Gastroesophageal sphincter (tissue), 4 donors: Measurements from ENCODE around the gene PCGF2. TPM values are rescaled to one million over a fixed set of nuclear protein-coding genes. Genes with fewer than 3 reads are reported as not detected.

Experiments
- ATAC-seq: fragments of 150-250 bp; one replicate; pipeline ENCODE4 v1.9.1; 2016; ENCODE audit warnings: mild to moderate bottlenecking, moderate library complexity
- H3K27ac ChIP-seq, 4 donors: fragments of 200-600 bp; sonication (generic) in 3 of 4; 1 replicate in 3 of 4; 2 replicates in 1 of 4; pipeline ENCODE4 v1.5.1; 2016 to 2019
- H3K27me3 ChIP-seq: fragments of 200-600 bp; sonication (generic); one replicate; pipeline ENCODE4 v1.5.1; 2019
- H3K36me3 ChIP-seq, 2 donors: fragments of 200-600 bp; sonication (generic); one replicate each; pipeline ENCODE4 v1.5.1; 2019; ENCODE audit warnings: control low read depth in 1 of 2
- H3K4me1 ChIP-seq, 3 donors: fragments of 200-600 bp; sonication (generic); 1 replicate in 2 of 3; 2 replicates in 1 of 3; pipeline ENCODE4 v1.5.1; 2016 to 2019; ENCODE audit warnings: control low read depth in 2 of 3
- H3K4me3 ChIP-seq, 2 donors: fragments of 200-600 bp; sonication (generic); one replicate each; pipeline ENCODE4 v1.5.1; 2019; ENCODE audit warnings: mild to moderate bottlenecking in 1 of 2, moderate library complexity in 1 of 2
- H3K9me3 ChIP-seq, 3 donors: fragments of 200-600 bp; sonication (generic); one replicate each; pipeline ENCODE4 v1.5.1; 2017 to 2019; ENCODE audit warnings: control low read depth in 2 of 3
- CTCF ChIP-seq, 4 experiments: fragments of 200-600 bp in 2 of 4; fragments of 450-650 bp in 2 of 4; sonication (generic) in 1 of 4; IDR thresholded peaks; one replicate each; pipeline ENCODE4 v1.5.1; 2017 to 2019; ENCODE audit warnings: antibody characterized with exemption in 4 of 4, mild to moderate bottlenecking in 2 of 4, moderate library complexity in 2 of 4
- EP300 ChIP-seq: sonication (generic); formaldehyde crosslinking; IDR thresholded peaks from one replicate; pipeline ENCODE4 v1.6.1; 2017; ENCODE audit warnings: antibody characterized with exemption, mild to moderate bottlenecking
- POLR2A ChIP-seq, 2 donors: fragments of 450-650 bp; IDR thresholded peaks; one replicate each; pipeline ENCODE4 v1.6.1; 2017; ENCODE audit warnings: antibody characterized with exemption in 2 of 2, mild to moderate bottlenecking in 2 of 2, moderate library complexity in 1 of 2
- POLR2AphosphoS5 ChIP-seq: sonication (generic); formaldehyde crosslinking; IDR thresholded peaks from one replicate; pipeline ENCODE4 v1.6.1; 2017; ENCODE audit warnings: antibody characterized with exemption
- WGBS, 2 donors: methylation state at CpG; one replicate each; pipeline ENCODE4 v1.1.5; 2018; ENCODE audit warnings: low coverage in 1 of 2; 5-methylcytosine and 5-hydroxymethylcytosine counted together
- total RNA-seq, 4 donors: library from RNA; depleted of rRNA; stranded (reverse); fragments of >200 nt; gene quantifications; one replicate each; pipeline ENCODE4 v1.1.0, GENCODE V29; 2016

Gene PCGF2
- total RNA-seq, 4 donors from 2014 or later, result 6.4 to 13.0 (median 9.7) TPM

GRCh38 chr17:38766341-38766740 lies 18.2 kb upstream of the PCGF2 start:
- 86 to 89% methylated on average over 2 to 3 of the region's 5 CpGs for WGBS, 2 donors

GRCh38 chr17:38762231-38762630 lies 14.1 kb upstream of the PCGF2 start:
- Histone ChIP-seq H3K4me1 (peaks cover 0 to 7% (median 0%) of the 10 kb centered on the region in 3 donors), H3K27me3 (no peaks in the 10 kb centered on the region), H3K36me3 (peaks cover 0 to 100% of the 10 kb centered on the region in 2 donors), H3K27ac (no peak overlapping the region), H3K9me3 (no peaks in the 10 kb centered on the region), H3K4me3 (no peak overlapping the region)
- 67% methylated on average over 3 of the region's 3 CpGs; no CpG with 5 or more reads in 1 of the 2 donors for WGBS, 2 donors
- TF ChIP-seq EP300, result no peak
- no peak for TF ChIP-seq POLR2A (IDR thresholded peaks at IDR 0.05)
- no peak for TF ChIP-seq POLR2AphosphoS5
- TF ChIP-seq CTCF (IDR thresholded peaks at IDR 0.05), result no peak
- ATAC-seq, result no peak

More at GRCh38 chr17:38766341-38766740, 18.2 kb upstream of the PCGF2 start:
- H3K4me1 ChIP-seq, result no peaks in the 10 kb centered on the region
- TF ChIP-seq EP300 (no peak), CTCF (IDR thresholded peaks at IDR 0.05) (no peak), POLR2A (IDR thresholded peaks at IDR 0.05) (no peak), POLR2AphosphoS5 (no peak)
- H3K9me3 ChIP-seq, result no peaks in the 10 kb centered on the region
- no peak for ATAC-seq
- H3K4me3 ChIP-seq, result no peak overlapping the region
- H3K27me3 ChIP-seq, result no peaks in the 10 kb centered on the region
- H3K27ac ChIP-seq, result no peak overlapping the region
- H3K36me3 ChIP-seq, result peaks cover 3 to 100% of the 10 kb centered on the region in 2 donors

GRCh38 chr17:38761612-38762011 lies 13.5 kb upstream of the PCGF2 start:
- Histone ChIP-seq H3K4me1 (peaks cover 0 to 7% (median 0%) of the 10 kb centered on the region in 3 donors), H3K27me3 (no peaks in the 10 kb centered on the region), H3K27ac (no peak overlapping the region), H3K36me3 (peaks cover 0 to 100% of the 10 kb centered on the region in 2 donors), H3K4me3 (no peak overlapping the region), H3K9me3 (no peaks in the 10 kb centered on the region)
- 50 to 73% methylated on average over 1 to 4 of the region's 4 CpGs for WGBS, 2 donors
- ATAC-seq, result no peak
- TF ChIP-seq POLR2A (IDR thresholded peaks at IDR 0.05) (no peak), POLR2AphosphoS5 (no peak), CTCF (IDR thresholded peaks at IDR 0.05) (no peak), EP300 (no peak)

GRCh38 chr17:38753071-38753506 lies 5.0 kb upstream of the PCGF2 start:
- H3K36me3 ChIP-seq, result peaks cover 0 to 43% of the 10 kb centered on the region in 2 donors
- no peaks in the 10 kb centered on the region for H3K27me3 ChIP-seq
- peak overlapping the region; percentile 93 to 94 for H3K4me3 ChIP-seq
- no peak for TF ChIP-seq EP300
- TF ChIP-seq POLR2A (IDR thresholded peaks at IDR 0.05), result no peak
- no peak for TF ChIP-seq POLR2AphosphoS5
- no peak for TF ChIP-seq CTCF (IDR thresholded peaks at IDR 0.05)
- no peaks in the 10 kb centered on the region for H3K9me3 ChIP-seq
- H3K4me1 ChIP-seq, result peaks cover 0 to 71% (median 17%) of the 10 kb centered on the region in 3 donors
- peak overlapping the region; percentile 77 to 95 (median 90) for H3K27ac ChIP-seq
- WGBS, 2 donors, result 0 to 36% methylated on average over 4 of the region's 22 CpGs
- ATAC-seq, result no peak

GRCh38 chr17:38752308-38753070 lies 4.4 kb upstream of the PCGF2 start, which contains the start of gene PSMB3:
Gene PSMB3 (plus strand): TSS chr17:38752741. CDS start chr17:38752827, 86 bp downstream.
- H3K27ac ChIP-seq, result peak within 1 kb of the TSS; percentile 77 to 95 (median 90)
- peak; percentile 92 for ATAC-seq
- H3K4me1 ChIP-seq, result peaks cover 0 to 68% (median 17%) of the 10 kb centered on the region in 3 donors
- peak in 1 of 4 experiments; percentile 23 for TF ChIP-seq CTCF (IDR thresholded peaks at IDR 0.05)
- no peak for TF ChIP-seq EP300
- peak; percentile 64 for TF ChIP-seq POLR2AphosphoS5
- TF ChIP-seq POLR2A (IDR thresholded peaks at IDR 0.05), result peak in 1 of 2 donors; percentile 21
- no peaks in the 10 kb centered on the region for H3K27me3 ChIP-seq
- peak within 1 kb of the TSS; percentile 93 to 94 for H3K4me3 ChIP-seq
- H3K9me3 ChIP-seq, result no peaks in the 10 kb centered on the region
- H3K36me3 ChIP-seq, result peaks cover 0 to 37% of the 10 kb centered on the region in 2 donors
- 0% methylated on average over 29 to 42 of the region's 44 CpGs for WGBS, 2 donors
